ENCODE results near the gene MRPS31.
A peak's percentile ranks its signal among the peaks of the same experiment; 100 is the strongest.

Gene MRPS31

GRCh38 chr13:40774672-40775071 is 3.7 kb upstream of the MRPS31 start:
- H3K9me3 Mint-ChIP-seq: no peaks in the 10 kb centered on the region
- no peaks in the 10 kb centered on the region for H3K27me3 Mint-ChIP-seq (ENCODE audit: low read depth, poor library complexity)
- DNase-seq: no peak
- TF ChIP-seq, protein P1, sequence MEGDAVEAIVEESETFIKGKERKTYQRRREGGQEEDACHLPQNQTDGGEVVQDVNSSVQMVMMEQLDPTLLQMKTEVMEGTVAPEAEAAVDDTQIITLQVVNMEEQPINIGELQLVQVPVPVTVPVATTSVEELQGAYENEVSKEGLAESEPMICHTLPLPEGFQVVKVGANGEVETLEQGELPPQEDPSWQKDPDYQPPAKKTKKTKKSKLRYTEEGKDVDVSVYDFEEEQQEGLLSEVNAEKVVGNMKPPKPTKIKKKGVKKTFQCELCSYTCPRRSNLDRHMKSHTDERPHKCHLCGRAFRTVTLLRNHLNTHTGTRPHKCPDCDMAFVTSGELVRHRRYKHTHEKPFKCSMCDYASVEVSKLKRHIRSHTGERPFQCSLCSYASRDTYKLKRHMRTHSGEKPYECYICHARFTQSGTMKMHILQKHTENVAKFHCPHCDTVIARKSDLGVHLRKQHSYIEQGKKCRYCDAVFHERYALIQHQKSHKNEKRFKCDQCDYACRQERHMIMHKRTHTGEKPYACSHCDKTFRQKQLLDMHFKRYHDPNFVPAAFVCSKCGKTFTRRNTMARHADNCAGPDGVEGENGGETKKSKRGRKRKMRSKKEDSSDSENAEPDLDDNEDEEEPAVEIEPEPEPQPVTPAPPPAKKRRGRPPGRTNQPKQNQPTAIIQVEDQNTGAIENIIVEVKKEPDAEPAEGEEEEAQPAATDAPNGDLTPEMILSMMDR (IDR thresholded peaks at IDR 0.05): no peak
- H3K36me3 Mint-ChIP-seq (ENCODE audit: low read depth): no peaks in the 10 kb centered on the region
- peaks cover 25% of the 10 kb centered on the region for H3K4me1 Mint-ChIP-seq
- H3K4me3 Mint-ChIP-seq: no peak overlapping the region
- no peak overlapping the region for H3K27ac Mint-ChIP-seq

GRCh38 chr13:40772765-40773473 is 1.9 kb upstream of the MRPS31 start:
- Mint-ChIP-seq H3K4me1 (peaks cover 22% of the 10 kb centered on the region), H3K36me3 (ENCODE audit: low read depth) (no peaks in the 10 kb centered on the region), H3K4me3 (peak overlapping the region; percentile 52), H3K27me3 (ENCODE audit: low read depth, poor library complexity) (no peaks in the 10 kb centered on the region), H3K9me3 (no peaks in the 10 kb centered on the region), H3K27ac (no peak overlapping the region)
- no peak for DNase-seq
- TF ChIP-seq, protein P1 (IDR thresholded peaks at IDR 0.05): no peak

GRCh38 chr13:40770609-40770933 is 419 bp downstream of the MRPS31 start:
- Mint-ChIP-seq H3K36me3 (ENCODE audit: low read depth) (peaks cover 5% of the 10 kb centered on the region), H3K27me3 (ENCODE audit: low read depth, poor library complexity) (no peaks in the 10 kb centered on the region), H3K4me1 (peaks cover 13% of the 10 kb centered on the region), H3K9me3 (no peaks in the 10 kb centered on the region), H3K27ac (peak overlapping the region; percentile 99), H3K4me3 (peak overlapping the region; percentile 100)
- TF ChIP-seq, protein P1 (IDR thresholded peaks at IDR 0.05): no peak
- no peak for DNase-seq

DNA sequence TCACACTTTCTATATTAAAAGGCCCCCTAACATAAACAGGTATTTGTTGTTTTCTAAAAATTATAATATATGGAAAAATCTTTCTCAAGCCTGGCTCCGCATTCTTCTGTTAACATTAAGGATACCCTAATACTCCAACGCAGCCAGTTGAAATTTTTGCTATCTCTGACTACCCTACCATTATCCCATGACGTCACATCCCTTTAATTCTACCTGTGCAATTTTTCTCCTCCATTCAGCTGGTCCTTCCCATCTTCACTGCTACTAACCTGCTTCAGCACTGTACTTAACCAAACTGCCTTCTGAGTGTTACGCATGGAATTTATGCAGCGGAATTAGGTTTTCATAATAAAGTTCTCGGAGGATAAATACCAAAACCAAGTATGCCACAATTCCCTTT is 1.0 kb downstream of the MRPS31 start:
- H3K4me1 Mint-ChIP-seq: peaks cover 13% of the 10 kb centered on the region
- H3K9me3 Mint-ChIP-seq: no peaks in the 10 kb centered on the region
- H3K4me3 Mint-ChIP-seq: peak overlapping the region; percentile 100
- peaks cover 5% of the 10 kb centered on the region for H3K36me3 Mint-ChIP-seq (ENCODE audit: low read depth)
- TF ChIP-seq, protein P1 (IDR thresholded peaks at IDR 0.05): no peak
- no peaks in the 10 kb centered on the region for H3K27me3 Mint-ChIP-seq (ENCODE audit: low read depth, poor library complexity)
- H3K27ac Mint-ChIP-seq: no peak overlapping the region
- DNase-seq: no peak

- no peaks in the 10 kb centered on the region for H3K27me3 Mint-ChIP-seq (ENCODE audit: low read depth, poor library complexity)
- no peak overlapping the region for H3K4me3 Mint-ChIP-seq
- H3K36me3 Mint-ChIP-seq (ENCODE audit: low read depth): peaks cover 7% of the 10 kb centered on the region
- no peak for DNase-seq
- no peak overlapping the region for H3K27ac Mint-ChIP-seq
- TF ChIP-seq, protein P1 (IDR thresholded peaks at IDR 0.05): no peak
- peaks cover 13% of the 10 kb centered on the region for H3K4me1 Mint-ChIP-seq
- H3K9me3 Mint-ChIP-seq: no peaks in the 10 kb centered on the region
Observed at GRCh38 chr13:40765602-40766001, 5.4 kb downstream of the MRPS31 start.
